CD14-positive monocyte (primary cell): ENCODE results near the gene AP3D1. TPM values are rescaled to one million over a fixed set of nuclear protein-coding genes. Genes with fewer than 3 reads are reported as not detected.

Experiments used
- DNase-seq, 3 donors: peaks; one replicate each; pipeline ENCODE4 v3.0.0-alpha.2; 2011 to 2022
- H2AFZ ChIP-seq: 2 replicates; pipeline ENCODE4 v1.6.0; 2012; ENCODE audit warnings: mild to moderate bottlenecking, low read depth, low read length, inconsistent platforms; ENCODE audit not compliant: insufficient read depth, poor library complexity, severe bottlenecking
- H3K27ac ChIP-seq, 2 donors: 1 replicate in 1 of 2; 2 replicates in 1 of 2; pipeline ENCODE4 v1.5.1; 2012 to 2013; ENCODE audit warnings: low read length in 2 of 2, control low read depth in 1 of 2, inconsistent platforms in 1 of 2, low read depth in 1 of 2, mild to moderate bottlenecking in 1 of 2
- H3K27me3 ChIP-seq, 2 donors: one replicate each; pipeline versions ENCODE4 v1.6.0 to v1.6.1; 2011 to 2013; ENCODE audit warnings: low read length in 2 of 2; ENCODE audit not compliant: control insufficient read depth in 2 of 2, insufficient read depth in 2 of 2
- H3K36me3 ChIP-seq, 2 donors: replicated peaks in 1 of 2; 1 replicate in 1 of 2; 2 replicates in 1 of 2; pipeline versions ENCODE4 v1.5.1 to v1.6.1; 2012 to 2013; ENCODE audit warnings: low read length in 2 of 2, control low read depth in 1 of 2, inconsistent platforms in 1 of 2, mild to moderate bottlenecking in 1 of 2; ENCODE audit not compliant: insufficient read depth in 2 of 2, control insufficient read depth in 1 of 2
- H3K4me1 ChIP-seq, 2 donors: 1 replicate in 1 of 2; 2 replicates in 1 of 2; pipeline versions ENCODE4 v1.5.1 to v1.6.1; 2012 to 2013; ENCODE audit warnings: low read length in 2 of 2, control low read depth in 1 of 2, inconsistent platforms in 1 of 2, mild to moderate bottlenecking in 1 of 2, moderate library complexity in 1 of 2; ENCODE audit not compliant: insufficient read depth in 2 of 2, control insufficient read depth in 1 of 2
- H3K4me2 ChIP-seq: replicated peaks from 2 replicates; pipeline ENCODE3; 2012; ENCODE audit warnings: low read length, moderate library complexity, mild to moderate bottlenecking; ENCODE audit not compliant: poor library complexity, severe bottlenecking; ENCODE audit errors: extremely low read depth
- H3K4me3 ChIP-seq, 3 experiments: fragments of 200-600 bp in 1 of 3; sonication (generic) in 1 of 3; replicated peaks in 1 of 3; 1 replicate in 2 of 3; 2 replicates in 1 of 3; pipeline ENCODE4 v1.5.1; 2011 to 2013; ENCODE audit warnings: low read length in 3 of 3, mild to moderate bottlenecking in 3 of 3, control low read depth in 2 of 3, low read depth in 2 of 3, inconsistent platforms in 1 of 3, moderate library complexity in 1 of 3
- H3K79me2 ChIP-seq: 2 replicates; pipeline ENCODE4 v1.6.0; 2012; ENCODE audit warnings: mild to moderate bottlenecking, control low read depth, inconsistent platforms, low read length, moderate library complexity; ENCODE audit not compliant: insufficient read depth
- H3K9ac ChIP-seq: 2 replicates; pipeline ENCODE4 v1.6.0; 2017; ENCODE audit warnings: low read length, mild to moderate bottlenecking; ENCODE audit not compliant: insufficient read depth, poor library complexity, severe bottlenecking
- H3K9me3 ChIP-seq, 2 donors: replicated peaks in 1 of 2; 1 replicate in 1 of 2; 2 replicates in 1 of 2; pipeline versions ENCODE4 v1.5.1 to v1.6.1; 2012 to 2013; ENCODE audit warnings: low read length in 2 of 2, control low read depth in 1 of 2; ENCODE audit not compliant: control insufficient read depth in 1 of 2, insufficient read depth in 1 of 2
- H4K20me1 ChIP-seq: 2 replicates; pipeline ENCODE4 v1.6.0; 2012; ENCODE audit warnings: mild to moderate bottlenecking, low read length, control low read depth, moderate library complexity; ENCODE audit not compliant: insufficient read depth
- H3K27ac Mint-ChIP-seq, 7 donors: one replicate each; pipeline ENCODE4 v1.8.0; 2020; ENCODE audit warnings: mild to moderate bottlenecking in 7 of 7, mixed read lengths in 7 of 7, moderate library complexity in 6 of 7, inconsistent platforms in 2 of 7
- H3K27me3 Mint-ChIP-seq, 3 donors: one replicate each; pipeline ENCODE4 v1.8.0; 2021 to 2022; ENCODE audit warnings: low read depth in 3 of 3, mild to moderate bottlenecking in 3 of 3, mixed read lengths in 3 of 3, moderate library complexity in 3 of 3, inconsistent platforms in 1 of 3
- H3K36me3 Mint-ChIP-seq, 2 donors: one replicate each; pipeline ENCODE4 v1.8.0; 2020; ENCODE audit warnings: mixed read lengths in 2 of 2, inconsistent platforms in 1 of 2, mild to moderate bottlenecking in 1 of 2
- H3K4me1 Mint-ChIP-seq: one replicate; pipeline ENCODE4 v1.8.0; 2020; ENCODE audit warnings: mild to moderate bottlenecking, mixed read lengths
- H3K4me3 Mint-ChIP-seq, 2 donors: one replicate each; pipeline ENCODE4 v1.8.0; 2020; ENCODE audit warnings: mild to moderate bottlenecking in 2 of 2, mixed read lengths in 2 of 2, moderate library complexity in 1 of 2
- H3K9me3 Mint-ChIP-seq, 7 donors: one replicate each; pipeline ENCODE4 v1.8.0; 2020 to 2022; ENCODE audit warnings: mixed read lengths in 7 of 7, mild to moderate bottlenecking in 6 of 7, moderate library complexity in 6 of 7, inconsistent platforms in 2 of 7
- WGBS: methylation state at CpG from one replicate; pipeline ENCODE4 v1.1.5; 2013; ENCODE audit warnings: missing lambda C conversion rate; ENCODE audit not compliant: insufficient coverage; 5-methylcytosine and 5-hydroxymethylcytosine counted together
- intact Hi-C, 2 donors: fragments of 100-400 bp; cut with micrococcal nuclease; formaldehyde crosslinking; loops; one replicate each; pipeline versions ENCODE4 v1.15.0 to v1.15.1; 2023
- polyA plus RNA-seq, 3 donors: library from polyadenylated mRNA; depleted of rRNA in 1 of 3; unstranded in 2 of 3; stranded (reverse) in 1 of 3; fragments of 300-500 nt in 2 of 3; fragments of >200 nt in 1 of 3; fragmentation: Illumina TruSeq in 2 of 3; gene quantifications; 1 replicate in 2 of 3; 2 replicates in 1 of 3; pipeline ENCODE4 v1.2.3, GENCODE V29; 2012 to 2021
- TF ChIP-seq, protein P1 (sequence below): fragments of 200-600 bp; IDR thresholded peaks from one replicate; pipeline ENCODE4 v1.8.0; 2022; ENCODE audit warnings: antibody characterized with exemption, mild to moderate bottlenecking

Gene AP3D1
- polyA plus RNA-seq, 3 donors = 9.6 to 105 (median 12.4) TPM

DNA sequence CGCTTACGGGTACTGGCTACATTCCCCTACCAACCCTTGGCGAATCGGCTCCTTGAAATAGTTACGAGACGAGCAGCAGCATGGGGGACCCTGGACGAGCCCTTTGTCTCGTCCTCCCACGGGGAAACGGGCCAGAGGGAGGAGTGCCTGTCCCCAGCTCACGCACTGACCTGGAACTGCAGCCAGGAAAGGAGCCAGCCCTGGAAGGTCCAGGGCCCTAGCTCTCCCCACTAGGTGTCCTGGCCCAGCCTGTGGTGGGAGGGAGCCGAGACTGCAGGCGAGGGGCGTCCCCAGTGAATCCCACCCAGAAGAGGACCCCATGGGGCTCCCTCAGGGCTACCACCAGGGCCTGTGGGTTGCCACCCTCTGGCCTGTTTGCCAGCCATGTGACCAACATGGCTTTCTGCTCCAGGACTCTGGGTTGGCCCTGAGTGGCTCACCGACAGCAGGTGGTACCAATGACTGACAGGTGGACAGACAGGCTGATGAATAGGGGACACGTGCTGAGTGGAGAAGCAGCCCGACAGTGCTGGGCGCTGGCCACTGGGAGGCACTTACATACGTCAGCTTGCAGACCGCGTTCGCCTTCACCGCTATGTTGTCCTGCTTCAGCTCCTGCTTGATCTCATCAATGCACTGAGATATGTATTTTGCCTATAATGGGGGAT lies 13.2 kb downstream of the AP3D1 start:
- Histone ChIP-seq H3K4me2 (no peak overlapping the region), H3K27me3 (no peaks in the 10 kb centered on the region), H2AFZ (no peak overlapping the region), H3K79me2 (peaks cover 72% of the 10 kb centered on the region), H3K4me3 (no peak overlapping the region), H3K27ac (no peak overlapping the region), H3K4me1 (no peaks in the 10 kb centered on the region), H4K20me1 (peaks cover 92% of the 10 kb centered on the region), H3K9ac (no peak overlapping the region), H3K9me3 (no peaks in the 10 kb centered on the region), H3K36me3 (peaks cover 52 to 56% of the 10 kb centered on the region in 2 donors)
- Mint-ChIP-seq H3K9me3 (no peaks in the 10 kb centered on the region), H3K27me3 (peaks cover 0 to 2% (median 0%) of the 10 kb centered on the region in 3 donors), H3K27ac (peak overlapping the region in 1 of 7 donors; percentile 24), H3K4me3 (no peak overlapping the region), H3K36me3 (peaks cover 41 to 75% of the 10 kb centered on the region in 2 donors), H3K4me1 (no peaks in the 10 kb centered on the region)
- TF ChIP-seq, protein P1, sequence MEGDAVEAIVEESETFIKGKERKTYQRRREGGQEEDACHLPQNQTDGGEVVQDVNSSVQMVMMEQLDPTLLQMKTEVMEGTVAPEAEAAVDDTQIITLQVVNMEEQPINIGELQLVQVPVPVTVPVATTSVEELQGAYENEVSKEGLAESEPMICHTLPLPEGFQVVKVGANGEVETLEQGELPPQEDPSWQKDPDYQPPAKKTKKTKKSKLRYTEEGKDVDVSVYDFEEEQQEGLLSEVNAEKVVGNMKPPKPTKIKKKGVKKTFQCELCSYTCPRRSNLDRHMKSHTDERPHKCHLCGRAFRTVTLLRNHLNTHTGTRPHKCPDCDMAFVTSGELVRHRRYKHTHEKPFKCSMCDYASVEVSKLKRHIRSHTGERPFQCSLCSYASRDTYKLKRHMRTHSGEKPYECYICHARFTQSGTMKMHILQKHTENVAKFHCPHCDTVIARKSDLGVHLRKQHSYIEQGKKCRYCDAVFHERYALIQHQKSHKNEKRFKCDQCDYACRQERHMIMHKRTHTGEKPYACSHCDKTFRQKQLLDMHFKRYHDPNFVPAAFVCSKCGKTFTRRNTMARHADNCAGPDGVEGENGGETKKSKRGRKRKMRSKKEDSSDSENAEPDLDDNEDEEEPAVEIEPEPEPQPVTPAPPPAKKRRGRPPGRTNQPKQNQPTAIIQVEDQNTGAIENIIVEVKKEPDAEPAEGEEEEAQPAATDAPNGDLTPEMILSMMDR = no peak
- intact Hi-C loops = no loop called here
- WGBS = 98% methylated on average over 18 of the region's 23 CpGs
- no peak for DNase-seq

DNA sequence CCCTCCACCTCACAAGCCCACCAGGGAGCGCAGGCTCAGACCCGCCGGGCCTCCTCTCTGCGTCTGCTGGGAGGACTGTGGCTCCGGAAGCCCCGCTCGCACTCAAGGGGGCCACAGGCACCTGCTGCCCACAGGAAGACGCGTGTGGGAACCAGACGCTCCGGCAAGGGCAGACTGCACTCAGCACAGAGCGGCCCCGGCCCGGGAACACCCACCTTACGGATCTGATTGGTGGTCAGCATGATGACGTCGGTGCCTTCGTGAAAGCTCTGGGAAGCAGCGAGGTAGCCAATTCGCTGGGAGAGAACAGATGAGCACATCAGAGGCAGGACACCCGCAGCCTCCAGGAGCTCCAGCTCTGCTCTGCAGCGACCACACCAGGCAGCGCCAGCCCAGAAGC lies 14.6 kb downstream of the AP3D1 start:
- TF ChIP-seq, protein P1 = no peak
- no peak overlapping the region for H3K4me3 ChIP-seq
- H3K9me3 Mint-ChIP-seq = no peaks in the 10 kb centered on the region
- no peaks in the 10 kb centered on the region for H3K4me1 Mint-ChIP-seq
- no peaks in the 10 kb centered on the region for H3K27me3 ChIP-seq
- H3K36me3 Mint-ChIP-seq = peaks cover 54 to 86% of the 10 kb centered on the region in 2 donors
- 94% methylated on average over 18 of the region's 23 CpGs for WGBS
- H3K27ac ChIP-seq = no peak overlapping the region
- no peak overlapping the region for H3K4me2 ChIP-seq
- peaks cover 93% of the 10 kb centered on the region for H4K20me1 ChIP-seq
- H3K27ac Mint-ChIP-seq = no peak overlapping the region
- peaks cover 66 to 70% of the 10 kb centered on the region in 2 donors for H3K36me3 ChIP-seq
- H3K4me1 ChIP-seq = no peaks in the 10 kb centered on the region
- H2AFZ ChIP-seq = no peak overlapping the region
- DNase-seq = no peak
- H3K27me3 Mint-ChIP-seq = no peaks in the 10 kb centered on the region
- H3K9ac ChIP-seq = no peak overlapping the region
- no peak overlapping the region for H3K4me3 Mint-ChIP-seq
- no peaks in the 10 kb centered on the region for H3K9me3 ChIP-seq
- H3K79me2 ChIP-seq = peaks cover 67% of the 10 kb centered on the region
- intact Hi-C loops = no loop called here
